ENCODE measurements around the gene ITGA6.
A peak's percentile ranks its signal among the peaks of the same experiment; 100 is the strongest.

The ITGA6 gene

DNA sequence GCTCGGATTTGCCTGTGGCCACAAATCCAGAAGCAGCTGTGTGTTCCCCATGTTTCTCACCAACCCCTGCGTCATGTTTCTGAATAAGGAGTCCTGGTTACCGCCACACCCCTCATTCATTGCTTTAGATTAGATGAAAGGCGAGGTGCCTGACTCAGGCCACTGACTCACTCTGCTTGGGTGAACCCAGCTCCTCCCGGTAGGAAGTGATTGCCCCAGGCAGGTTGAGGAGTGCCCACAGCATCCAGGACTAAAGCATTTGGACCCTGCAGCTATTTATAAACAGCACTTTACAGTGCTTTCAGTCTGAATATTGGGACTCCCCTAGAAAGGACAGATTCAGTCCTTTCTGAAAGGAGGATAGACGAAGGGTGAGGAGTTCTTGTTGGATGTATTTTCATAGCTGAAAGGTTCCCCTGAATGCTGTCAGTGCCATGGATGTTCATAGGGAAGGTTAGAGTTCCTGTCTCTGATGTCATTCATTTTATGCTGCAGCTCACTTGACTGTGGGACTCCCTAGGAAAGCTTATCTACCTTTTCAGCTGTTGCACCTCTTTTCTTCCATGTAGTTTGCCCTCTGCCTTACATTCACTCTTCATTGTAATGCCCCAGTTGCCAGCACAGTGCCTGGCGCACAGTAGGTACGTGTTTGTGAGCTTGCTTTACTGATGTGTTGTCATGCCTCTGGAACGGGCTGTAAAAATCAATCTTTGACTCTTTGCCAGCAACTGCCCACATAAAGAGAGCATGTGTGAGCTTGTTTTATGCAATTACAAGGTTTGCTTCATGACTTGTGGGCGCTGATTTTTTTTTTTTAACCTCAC lies 14.9 kb downstream of the ITGA6 start:
- peak; percentile 46 for DNase-seq

DNA sequence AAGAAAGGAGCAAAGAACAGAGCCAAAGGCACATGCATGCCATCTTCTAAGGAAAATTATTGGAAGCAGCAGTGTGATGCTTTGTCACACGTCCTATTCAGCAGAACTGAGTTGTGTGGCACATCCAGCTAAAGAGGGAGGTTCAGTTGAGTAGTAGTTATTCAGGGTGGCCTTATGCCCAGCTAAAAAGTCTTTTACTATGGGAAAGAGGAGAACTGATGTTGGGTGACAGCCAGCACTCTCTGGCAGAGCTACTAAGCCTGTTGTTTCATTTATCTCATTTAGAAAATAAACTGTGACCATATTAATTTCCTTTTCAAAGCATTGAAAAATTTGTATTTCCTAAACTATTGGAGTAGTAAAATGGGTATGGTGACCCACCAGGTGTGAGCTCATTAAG lies 18.5 kb downstream of the ITGA6 start:
- no peak for DNase-seq

DNA sequence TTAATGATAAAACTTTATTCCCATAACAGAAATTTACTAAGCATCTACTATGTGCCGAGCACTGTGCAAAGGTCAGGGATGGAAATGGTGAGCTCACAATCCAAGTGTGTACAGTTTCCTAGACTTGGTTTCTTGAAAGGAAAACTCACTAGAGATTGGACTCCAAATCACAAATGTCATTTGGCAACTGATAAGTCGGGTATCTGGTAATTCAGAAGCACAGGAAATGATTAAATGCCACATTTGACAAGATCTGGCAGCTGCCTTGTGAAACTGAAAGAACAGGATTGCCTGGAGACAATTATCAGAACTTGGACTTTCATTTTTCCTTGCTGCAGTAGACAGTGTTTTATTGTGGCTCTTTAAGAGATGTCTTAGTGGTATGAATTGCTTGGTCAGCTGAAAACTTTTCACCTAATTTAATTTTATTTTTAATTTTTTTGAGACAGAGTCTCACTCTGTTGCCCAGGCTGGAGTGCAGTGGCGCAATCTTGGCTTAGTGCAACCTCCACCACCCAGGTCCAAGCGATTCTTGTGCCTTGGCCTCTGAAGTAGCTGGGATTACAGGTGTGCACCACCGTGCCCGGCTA lies 19.2 kb downstream of the ITGA6 start:
- no peak for DNase-seq

DNA sequence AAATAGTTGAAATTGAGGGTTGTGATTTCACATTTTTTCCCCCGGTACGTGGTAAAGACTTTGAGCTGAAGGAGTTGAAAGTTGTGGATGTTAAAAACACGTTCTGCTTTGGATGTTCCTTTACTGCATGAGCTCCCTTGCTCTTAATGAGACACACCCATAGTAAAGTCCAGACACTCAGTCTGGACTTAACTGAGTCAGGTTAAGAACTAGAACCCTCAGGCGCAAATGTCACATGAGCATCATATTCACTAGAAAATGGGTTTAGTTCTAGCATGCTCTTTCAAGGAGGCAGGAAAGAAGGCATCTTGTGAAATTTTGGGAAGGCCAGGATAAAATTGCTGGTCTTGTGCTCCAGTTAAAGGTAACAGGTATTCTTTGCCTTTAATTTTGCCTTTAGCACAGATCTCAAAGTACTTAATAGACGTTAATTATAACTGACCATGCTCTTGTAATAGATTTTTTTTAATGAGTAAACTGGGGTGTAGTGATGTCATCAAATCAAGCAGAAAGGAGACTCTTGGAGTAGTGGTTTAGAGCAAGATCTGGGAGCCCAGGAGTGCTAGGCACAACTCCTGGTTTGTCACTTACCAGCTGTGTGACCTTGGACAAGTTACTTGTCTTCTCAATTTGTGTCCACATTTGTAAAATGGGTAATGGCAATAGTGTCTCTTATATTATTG lies 20.6 kb downstream of the ITGA6 start:
- no peak for DNase-seq

DNA sequence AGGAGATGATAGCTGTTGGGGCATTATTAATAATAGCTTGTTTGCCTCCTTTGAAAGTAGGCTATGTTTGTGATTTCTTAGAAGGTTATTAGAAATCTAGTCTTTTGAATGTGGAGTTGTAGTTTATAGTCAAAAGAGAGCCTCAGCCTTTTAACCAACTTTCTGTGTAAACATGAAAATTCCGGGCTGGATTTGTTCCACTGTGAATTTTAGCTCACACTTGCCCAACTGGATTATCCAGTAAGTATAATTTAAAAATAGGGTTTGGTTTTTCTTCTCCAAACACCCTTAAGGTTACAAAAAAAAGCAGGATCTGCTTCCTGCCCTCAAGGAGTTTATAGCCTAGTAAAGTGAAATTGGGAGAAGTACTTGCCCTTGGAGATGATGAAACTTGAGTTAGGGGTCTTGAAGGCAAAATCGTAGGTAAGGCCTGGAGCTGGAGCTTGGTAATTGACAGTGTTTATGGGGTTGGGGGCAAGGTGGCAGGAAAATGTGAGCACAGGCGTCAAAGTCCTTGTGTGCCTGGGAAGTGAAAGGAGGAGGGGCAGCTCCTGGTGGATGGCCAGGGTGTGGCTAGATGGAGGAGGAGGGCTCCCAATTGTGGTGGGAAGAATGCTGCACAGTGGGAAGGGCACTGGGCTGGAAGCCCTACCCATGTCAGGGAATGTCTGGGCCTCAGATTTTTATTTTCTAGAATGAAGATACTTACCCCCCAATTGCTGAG lies 21.3 kb downstream of the ITGA6 start:
- no peak for DNase-seq

DNA sequence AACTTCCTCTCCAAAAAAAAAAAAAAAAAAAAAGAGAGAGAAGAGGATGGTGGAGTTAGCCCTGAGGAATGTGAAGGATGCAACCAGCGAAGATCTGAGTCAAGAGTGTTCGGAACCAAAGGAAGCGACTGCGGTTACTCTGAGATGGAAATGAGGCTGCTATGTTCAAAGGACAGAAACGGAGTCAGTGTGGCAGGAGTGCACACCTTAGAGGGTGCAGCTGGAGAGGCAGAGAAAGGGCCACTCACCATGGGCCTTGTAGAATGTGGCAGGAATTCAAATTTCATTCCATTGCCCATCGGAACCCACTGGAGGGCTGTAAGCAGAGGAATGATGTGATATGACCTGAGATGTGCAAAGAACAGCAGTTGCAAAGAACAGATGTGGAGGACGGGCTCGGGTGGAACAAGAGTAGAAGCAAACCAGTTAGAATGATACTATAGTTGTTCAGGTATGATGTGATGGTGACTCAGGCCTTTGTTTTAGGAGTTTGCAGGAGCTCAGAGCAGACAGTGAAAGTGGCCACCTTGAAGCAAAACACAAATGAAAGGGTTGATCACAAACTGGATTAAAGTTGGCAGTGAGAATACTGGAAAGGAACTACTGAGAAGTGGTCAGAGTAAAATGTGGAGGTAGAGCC lies 22.6 kb downstream of the ITGA6 start:
- no peak for DNase-seq

DNA sequence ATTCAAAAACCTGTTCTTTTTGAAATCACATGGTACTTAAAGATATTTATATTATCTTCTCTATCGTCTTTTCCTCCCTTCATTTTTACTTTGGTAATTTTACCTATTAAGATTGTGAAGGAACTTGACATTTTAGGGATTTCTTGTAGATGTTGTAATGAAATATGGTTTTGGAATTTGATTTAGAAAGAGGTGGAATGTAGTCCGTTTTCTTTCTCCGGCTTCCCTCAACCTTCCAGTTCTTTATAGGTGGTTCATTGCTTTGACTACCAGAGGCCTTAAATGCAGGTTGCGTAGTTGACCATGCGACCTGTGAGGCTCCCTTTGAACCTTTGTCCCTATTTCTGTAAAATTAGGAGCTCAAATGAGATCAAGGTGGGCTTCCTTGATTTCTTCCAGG lies 24.5 kb downstream of the ITGA6 start:
- DNase-seq: no peak

DNA sequence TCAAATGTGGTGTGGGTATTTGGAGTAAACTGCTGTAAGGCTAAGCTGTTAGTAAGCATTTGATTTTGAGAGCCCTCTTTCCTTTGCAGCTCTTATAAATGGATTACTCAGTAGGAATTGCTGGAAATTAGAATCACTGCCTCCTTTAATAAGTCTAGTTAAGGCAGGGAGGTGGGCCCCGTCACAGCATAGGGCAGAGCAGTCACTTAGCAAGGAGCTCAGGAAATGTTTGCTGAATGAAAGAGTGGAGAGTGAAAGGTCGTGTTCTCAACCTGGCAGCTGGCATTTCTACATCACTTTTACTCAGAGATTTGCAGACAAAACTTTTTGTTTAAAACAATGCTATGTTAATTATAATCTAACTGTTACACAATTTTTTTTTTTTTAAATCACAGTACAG lies 25.5 kb downstream of the ITGA6 start:
- no peak for DNase-seq

DNA sequence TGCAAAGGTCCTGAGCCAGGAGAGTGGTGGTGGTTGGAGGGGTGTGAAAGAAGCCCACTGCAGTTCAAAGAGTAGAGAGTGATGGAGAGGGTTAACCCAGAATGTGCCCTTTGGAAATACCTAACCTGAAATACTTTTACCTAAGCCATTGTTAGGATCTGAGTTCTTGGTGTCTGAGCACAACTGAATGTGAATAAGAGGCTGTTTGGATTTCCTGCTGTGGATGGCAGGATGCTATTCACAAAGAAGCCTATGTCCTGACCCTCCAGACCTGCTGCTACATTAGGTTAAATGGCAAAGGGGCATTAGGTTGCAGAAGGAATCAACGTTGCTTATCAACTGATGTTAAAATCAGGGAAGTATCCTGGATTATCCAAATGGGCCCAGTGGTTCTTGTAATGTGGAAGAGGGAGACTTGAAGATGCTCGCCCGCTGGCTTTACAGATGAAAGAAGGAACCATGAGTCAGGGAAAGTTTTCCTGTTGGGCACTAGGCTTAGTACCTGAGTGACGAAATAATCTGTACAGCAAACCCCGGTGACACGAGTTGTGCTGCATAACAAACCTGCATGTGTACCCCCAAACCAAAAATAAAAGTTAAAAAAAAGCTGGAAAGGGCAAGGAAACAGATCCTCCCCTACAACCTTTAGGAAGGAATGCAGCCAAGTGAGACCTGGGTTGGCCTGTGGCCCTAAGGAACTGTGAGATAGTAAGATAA lies 27.2 kb downstream of the ITGA6 start:
- DNase-seq: no peak

DNA sequence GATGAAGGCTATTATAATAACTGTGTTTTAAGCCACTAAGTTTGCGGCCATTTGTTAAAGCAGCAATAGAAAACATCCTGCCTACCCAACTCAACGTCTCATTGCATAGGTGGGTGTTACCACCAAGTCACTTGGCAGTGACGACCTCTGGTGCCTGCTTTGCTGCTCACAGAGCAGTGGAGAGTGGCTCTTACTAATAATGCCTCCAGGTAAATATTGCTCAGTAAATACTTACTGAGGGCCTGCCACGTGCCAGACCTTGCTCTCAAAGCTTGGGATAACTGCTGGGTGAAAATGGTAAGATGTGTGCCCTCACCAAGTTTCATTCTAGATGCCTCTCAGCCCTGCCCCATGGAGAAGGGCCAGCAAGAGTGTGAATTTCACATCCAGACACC lies 27.7 kb downstream of the ITGA6 start:
- DNase-seq: no peak

DNA sequence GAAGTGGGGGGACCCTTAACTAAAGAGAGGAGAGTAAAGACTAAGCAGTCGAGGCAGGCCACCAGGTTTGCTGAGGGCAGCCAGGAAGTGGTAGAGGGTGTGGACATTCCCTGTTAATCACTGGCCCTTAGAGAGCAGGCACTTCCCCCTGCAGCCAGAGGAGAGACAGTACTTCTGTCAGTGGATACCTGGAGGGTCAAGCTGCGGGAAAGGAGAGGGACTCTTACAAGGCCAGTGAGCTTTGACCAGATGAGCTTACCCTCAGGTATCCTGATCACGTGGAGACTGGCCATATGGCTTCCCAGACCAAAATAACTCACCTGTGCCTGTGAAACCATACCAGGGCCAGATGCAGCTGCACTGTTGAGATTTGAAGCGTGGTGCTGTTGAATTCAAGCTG lies 28.6 kb downstream of the ITGA6 start:
- DNase-seq: no peak

DNA sequence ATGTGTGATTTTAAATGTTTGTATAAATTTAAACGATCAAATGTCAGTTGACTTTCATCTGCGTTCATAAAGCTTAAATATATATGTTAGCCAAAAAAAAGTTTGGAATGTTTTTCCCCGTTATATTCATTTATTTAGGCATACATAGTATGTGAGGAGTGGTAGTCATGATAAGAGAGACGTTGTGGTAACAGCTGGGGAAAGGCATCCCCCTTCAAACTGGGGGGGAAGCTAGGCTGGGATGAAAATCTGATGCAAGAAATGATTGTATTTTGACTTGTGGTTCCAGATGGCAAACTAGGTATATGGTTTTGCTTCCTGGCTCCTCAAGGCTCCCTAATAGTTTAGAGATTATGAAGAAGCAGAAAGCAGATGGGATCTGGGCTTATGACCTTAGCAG lies 30.1 kb downstream of the ITGA6 start:
- no peak for DNase-seq

DNA sequence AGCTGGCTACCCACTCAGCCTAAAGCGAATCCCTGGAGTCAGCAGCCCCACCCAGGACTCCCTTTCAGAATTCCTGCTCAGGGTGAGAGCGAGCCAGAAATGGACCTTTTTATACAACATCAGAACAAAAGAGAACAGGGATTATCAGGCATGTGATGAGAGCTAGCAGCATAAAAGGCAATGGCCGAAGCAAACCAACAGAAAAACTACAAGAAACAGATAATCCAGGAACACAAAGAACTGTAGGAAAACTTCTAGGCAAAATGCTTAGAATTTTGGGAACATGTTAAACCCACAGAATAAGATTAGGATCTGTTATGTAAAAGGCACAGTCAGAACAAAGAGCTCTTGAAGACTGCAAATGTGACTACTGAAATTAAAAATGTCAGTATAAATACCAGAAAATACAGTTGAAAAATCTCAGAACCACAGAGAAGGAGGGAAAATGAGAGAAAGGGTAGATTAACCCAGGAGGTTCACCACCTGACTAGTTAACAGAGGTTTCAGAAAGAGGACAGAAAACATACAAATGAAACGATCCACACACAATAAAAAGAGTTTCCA lies 31.3 kb downstream of the ITGA6 start:
- no peak for DNase-seq

DNA sequence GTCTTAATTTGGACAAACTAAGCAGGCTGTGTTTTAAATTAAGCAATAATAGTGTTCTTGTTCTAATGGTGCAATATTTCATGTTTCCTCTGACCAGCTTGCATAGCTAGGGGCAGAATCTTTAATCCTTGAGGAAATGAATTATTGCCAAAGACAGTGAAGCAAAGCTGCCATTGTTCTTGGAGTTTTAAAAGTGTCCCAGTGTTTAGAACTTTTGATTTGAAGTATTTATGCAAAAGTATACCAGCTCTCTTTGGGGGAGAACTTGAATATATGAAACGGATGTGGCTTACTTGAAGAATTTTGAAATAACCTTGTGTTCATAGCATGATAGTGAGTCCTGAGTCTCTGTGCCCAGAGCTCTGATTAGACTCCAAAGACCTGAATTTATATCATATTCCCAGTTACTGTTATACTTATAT lies 33.4 kb downstream of the ITGA6 start:
- DNase-seq: no peak

DNA sequence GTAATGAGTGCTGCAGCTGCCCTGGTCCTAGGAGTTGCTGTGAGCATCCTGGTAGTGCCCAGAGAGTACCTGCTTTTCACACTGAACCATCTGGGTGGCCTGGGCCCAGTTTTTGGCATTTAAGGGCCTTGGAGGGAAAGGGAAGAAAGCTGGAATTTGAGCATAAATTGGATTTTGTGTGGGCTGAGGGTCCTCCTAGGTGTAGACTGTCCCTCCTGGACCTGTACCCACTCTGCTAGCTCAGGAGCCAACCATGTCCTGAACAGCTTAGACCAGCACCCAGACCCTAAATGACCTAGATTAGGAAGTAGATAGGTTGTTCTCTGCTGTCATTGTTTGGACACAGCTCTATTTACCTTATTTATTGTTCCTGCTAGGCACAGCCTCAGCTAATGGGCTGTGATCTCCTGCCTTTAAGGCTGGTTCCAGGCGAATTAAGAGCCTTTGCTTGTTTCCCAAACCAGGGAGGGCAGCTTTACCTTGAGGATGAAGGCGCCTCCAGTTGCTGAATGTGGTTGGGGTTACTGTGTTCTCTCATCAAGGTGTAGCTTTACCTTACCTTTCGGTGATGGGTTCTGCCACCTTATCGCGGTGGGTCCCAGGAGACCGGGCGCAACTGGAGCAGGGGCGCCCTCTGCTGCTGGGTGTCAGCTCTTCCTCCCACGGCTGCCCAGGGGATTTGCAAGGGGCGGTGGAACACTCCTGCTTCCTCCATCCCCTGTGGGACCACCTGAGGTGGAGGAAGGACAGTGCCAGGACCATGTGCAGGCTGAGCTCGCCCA lies 34.4 kb downstream of the ITGA6 start:
- peak; percentile 71 to 78 for DNase-seq

DNA sequence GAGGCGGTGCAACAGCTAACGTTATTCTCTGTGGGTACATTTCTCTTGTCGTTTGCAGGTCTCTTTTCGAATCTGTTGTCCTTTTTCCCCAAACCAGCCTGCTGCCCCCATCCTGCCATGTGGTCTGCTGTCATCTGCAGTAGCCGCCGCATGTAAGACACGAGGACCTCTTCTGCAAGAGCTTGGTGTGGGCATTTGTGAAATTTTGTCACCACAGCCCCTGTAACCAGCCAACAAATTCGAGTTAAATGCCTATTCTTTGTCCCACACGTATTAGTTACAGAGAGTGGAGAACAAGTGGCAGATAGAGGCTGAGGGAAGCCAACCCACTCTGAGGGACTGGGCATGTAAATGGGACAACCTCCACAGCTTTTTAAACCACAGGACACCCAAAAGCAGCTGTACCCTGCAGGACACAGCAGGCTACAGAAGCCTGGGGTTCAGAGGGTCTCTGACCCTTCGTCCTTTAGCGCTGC lies 35.0 kb downstream of the ITGA6 start:
- no peak for DNase-seq

DNA sequence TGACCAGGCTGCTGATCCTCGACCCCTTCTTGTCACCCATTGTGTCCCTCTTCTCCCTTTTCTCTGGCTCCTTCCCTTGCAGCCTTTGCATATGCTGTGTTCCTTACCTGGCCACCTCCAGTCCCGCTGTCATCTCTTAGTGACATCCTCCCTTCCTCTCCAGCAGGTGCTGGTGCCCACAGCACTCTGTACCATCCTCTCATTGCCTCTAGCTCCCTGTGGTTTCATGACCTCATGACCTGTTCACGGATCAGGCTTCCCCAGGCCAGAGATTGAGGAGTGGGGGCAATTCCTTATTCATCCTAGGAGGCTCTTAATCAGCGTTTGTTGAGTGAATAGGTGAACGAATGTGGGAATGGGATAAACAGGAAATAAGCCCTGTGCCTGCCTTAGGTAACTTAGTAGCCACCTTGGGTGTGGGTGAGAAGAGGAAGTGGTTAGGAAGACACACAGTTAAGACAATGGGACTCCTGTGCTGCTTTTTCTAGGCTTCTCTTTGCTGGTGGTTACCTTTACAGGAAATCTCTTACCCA lies 35.5 kb downstream of the ITGA6 start:
- no peak for DNase-seq

DNA sequence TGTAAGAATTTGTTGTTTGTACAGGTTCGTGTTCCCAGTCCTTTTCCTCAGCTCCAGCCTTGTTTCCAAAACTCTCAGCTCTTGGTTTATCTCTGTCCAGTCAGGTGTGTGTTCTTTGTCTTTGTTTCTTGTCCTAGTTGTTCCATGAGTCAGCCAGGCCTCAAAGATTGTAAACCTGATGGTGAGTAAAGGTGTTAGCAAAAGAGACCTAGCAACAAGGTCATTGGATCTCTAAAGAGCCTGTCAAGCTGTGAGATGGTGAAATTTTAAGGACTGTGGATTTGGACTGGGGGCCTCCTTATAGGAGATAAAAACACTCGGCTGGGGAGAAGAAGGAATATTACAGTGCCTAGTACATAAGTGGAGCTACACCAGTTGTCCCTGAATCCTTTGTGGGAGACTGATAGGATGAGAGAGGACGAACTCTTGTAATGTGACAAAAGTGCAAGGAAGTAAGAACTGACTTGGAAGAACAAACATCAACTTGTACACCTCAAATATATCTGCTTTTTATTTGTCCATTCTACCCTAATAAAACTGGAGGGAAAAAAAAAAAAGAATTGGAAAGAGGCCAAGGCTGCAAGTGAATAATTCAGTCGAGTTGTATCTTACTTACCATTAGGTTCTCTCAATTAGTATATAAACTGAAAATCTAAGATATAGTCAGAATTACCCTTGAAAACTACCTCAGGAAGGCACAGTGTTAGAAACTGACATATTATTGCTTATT lies 37.2 kb downstream of the ITGA6 start:
- no peak for DNase-seq

DNA sequence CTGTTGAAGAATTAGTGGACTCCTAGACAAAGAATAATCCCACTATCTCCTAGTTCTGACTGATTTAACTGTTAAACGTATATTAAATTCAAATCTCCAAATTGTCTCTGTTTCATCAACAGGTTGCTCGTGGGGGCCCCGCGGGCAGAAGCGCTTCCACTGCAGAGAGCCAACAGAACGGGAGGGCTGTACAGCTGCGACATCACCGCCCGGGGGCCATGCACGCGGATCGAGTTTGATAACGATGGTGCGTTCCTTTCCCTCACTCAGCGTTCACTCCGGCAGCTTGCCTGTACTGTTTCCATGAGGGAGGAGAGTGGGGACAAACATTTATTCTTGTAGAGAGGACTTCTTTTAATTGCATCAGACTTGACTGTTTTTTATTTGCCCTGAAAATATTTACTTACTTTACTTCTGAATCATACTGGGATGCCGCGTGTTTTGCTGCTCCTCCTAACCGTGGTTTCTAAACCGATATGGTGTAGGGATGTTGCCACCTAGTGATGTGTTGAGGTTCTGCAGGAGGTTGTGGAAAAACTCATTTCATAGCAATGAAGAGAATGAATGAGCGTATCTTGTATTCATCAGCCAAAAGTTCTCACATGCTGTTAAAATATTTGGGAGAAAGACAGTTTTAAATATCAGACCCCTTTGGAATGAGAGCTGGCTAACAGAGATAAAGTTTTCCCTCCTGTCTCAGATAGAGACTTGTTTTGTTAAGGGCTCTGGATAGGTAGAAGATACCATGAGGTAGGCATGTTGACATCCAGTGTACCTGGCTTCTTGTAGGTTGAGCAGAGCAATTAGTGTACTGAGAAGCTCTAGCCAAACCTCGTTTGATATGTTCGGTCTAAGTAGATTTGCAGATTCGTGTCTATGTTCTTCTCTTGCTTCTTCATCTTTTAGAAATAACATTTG lies 38.3 kb downstream of the ITGA6 start:
- peak; percentile 59 to 69 for DNase-seq

Data from stimulated activated CD4-positive, alpha-beta T cell treated with anti-CD3 and anti-CD28 coated beads, Interleukin-2, amount 100 ng/mL, for 48 hours (primary cell).